Measurements from ENCODE around the gene RBM7. TPM values are rescaled to one million over a fixed set of nuclear protein-coding genes. Genes with fewer than 3 reads are reported as not detected.

RBM7 gene
- total RNA-seq, 1 donor from 2014 or later: 49.3 TPM

DNA sequence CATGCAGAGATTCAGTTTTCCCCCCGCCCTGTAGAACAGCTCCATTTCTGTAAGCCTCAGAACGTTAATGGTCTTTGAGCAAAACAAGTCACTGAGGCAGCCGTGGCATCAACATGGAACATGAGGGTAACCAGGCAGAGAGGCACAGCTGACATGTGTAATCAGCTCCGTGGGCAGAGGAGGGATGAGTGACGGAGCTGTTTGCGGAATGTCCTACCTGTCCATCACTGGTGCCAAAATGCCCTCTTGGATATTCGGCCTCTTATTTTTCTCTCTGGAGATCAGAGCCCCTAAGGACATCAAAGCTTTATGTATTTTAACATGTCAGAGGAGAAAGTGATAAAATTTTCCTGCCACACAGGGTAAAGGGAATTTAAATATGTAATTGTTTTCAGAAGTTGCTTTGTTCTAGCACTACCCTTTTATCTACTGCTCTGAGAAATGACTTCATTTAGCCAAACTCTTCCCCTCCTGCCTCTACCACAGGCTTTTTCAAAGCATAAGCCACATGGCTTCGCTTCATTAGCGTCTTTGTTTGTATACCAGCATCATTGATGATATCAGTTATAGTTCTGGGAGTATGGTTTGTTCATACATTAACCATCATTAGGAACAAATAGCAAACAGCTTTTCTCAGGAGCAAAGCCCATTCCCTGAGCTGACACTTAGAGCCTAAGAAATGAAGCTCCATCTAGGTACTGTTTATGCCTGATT is 33.1 kb upstream of the RBM7 start:
- Histone ChIP-seq H3K9ac (ENCODE audit: low read length) (peak overlapping the region; percentile 76), H3K36me3 (ENCODE audit: insufficient read depth, low read length) (no peaks in the 10 kb centered on the region), H3K27ac (ENCODE audit: low read depth, low read length) (peak overlapping the region; percentile 94), H4K20me1 (ENCODE audit: insufficient read depth, low read length) (no peaks in the 10 kb centered on the region), H3K79me2 (ENCODE audit: insufficient read depth, low read length) (no peaks in the 10 kb centered on the region), H3K4me2 (ENCODE audit: low read length) (peak overlapping the region; percentile 78), H3K4me1 (ENCODE audit: insufficient read depth, low read length) (peaks cover 25% of the 10 kb centered on the region), H2AFZ (ENCODE audit: low read depth, low read length) (peak overlapping the region; percentile 14), H3K27me3 (ENCODE audit: insufficient read depth, low read length) (no peaks in the 10 kb centered on the region), H3K4me3 (ENCODE audit: insufficient read depth, low read depth, low read length) (peak overlapping the region; percentile 6), H3K9me3 (ENCODE audit: insufficient read depth, low read depth, low read length) (no peaks in the 10 kb centered on the region)
- peaks cover 3% of the 10 kb centered on the region for H3K27me3 Mint-ChIP-seq (ENCODE audit: low read depth, unreplicated experiment)
- H3K27ac Mint-ChIP-seq (ENCODE audit: unreplicated experiment): peak overlapping the region; percentile 94
- TF ChIP-seq, protein P1, sequence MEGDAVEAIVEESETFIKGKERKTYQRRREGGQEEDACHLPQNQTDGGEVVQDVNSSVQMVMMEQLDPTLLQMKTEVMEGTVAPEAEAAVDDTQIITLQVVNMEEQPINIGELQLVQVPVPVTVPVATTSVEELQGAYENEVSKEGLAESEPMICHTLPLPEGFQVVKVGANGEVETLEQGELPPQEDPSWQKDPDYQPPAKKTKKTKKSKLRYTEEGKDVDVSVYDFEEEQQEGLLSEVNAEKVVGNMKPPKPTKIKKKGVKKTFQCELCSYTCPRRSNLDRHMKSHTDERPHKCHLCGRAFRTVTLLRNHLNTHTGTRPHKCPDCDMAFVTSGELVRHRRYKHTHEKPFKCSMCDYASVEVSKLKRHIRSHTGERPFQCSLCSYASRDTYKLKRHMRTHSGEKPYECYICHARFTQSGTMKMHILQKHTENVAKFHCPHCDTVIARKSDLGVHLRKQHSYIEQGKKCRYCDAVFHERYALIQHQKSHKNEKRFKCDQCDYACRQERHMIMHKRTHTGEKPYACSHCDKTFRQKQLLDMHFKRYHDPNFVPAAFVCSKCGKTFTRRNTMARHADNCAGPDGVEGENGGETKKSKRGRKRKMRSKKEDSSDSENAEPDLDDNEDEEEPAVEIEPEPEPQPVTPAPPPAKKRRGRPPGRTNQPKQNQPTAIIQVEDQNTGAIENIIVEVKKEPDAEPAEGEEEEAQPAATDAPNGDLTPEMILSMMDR (IDR thresholded peaks at IDR 0.05; ENCODE audit: insufficient read depth, low read depth, low read length): no peak
- TF ChIP-seq EZH2 (IDR thresholded peaks at IDR 0.05; ENCODE audit: insufficient read depth, low read length): no peak
- peaks cover 23% of the 10 kb centered on the region for H3K4me1 Mint-ChIP-seq (ENCODE audit: low read depth, unreplicated experiment)
- no peaks in the 10 kb centered on the region for H3K36me3 Mint-ChIP-seq (ENCODE audit: low read depth, unreplicated experiment)
- H3K4me3 Mint-ChIP-seq (ENCODE audit: unreplicated experiment): no peak overlapping the region
- peak; percentile 9 for FAIRE-seq
- DNase-seq (ENCODE audit: low read depth): no peak
- H3K9me3 Mint-ChIP-seq (ENCODE audit: unreplicated experiment): no peaks in the 10 kb centered on the region

DNA sequence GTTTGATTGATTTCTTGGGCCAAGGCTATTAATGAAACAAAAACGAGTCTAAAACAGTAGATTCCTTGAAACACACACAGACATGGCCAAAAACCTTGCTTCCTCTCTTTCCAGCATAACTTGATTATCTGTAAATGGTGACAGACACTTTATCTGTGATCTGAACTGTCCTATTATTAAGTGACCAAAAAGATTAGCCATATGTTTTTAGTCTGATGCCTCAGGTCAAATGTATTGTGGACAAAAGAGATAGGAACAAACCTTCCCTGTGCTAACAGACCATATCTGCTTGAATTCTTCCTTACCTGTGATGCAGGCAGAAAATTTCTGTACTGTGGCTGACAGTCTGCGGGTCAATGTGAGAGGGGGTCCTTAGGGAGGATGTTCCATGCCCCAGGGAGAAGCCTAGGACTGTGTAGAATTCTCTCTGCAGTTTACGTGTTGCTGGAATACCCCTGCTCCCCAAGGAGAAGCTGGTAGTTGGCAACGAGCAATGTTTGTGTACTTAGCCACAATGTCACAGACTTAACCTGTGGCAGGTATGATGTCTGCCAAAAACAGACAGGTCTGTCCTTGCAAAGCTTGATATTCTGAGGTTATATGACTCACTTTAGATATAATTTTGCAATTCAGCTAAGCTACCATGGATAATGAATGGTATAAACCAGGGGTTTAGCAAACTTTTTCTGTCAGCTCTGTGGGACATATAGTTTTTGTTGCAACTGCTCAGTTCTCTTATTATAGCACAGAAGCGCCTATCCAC is 31.4 kb upstream of the RBM7 start:
- H3K36me3 ChIP-seq (ENCODE audit: insufficient read depth, low read length): no peaks in the 10 kb centered on the region
- FAIRE-seq: peak; percentile 5
- H3K4me3 Mint-ChIP-seq (ENCODE audit: unreplicated experiment): no peak overlapping the region
- no peaks in the 10 kb centered on the region for H3K79me2 ChIP-seq (ENCODE audit: insufficient read depth, low read length)
- H2AFZ ChIP-seq (ENCODE audit: low read depth, low read length): no peak overlapping the region
- H3K4me1 Mint-ChIP-seq (ENCODE audit: low read depth, unreplicated experiment): peaks cover 23% of the 10 kb centered on the region
- no peak overlapping the region for H3K9ac ChIP-seq (ENCODE audit: low read length)
- H3K27ac ChIP-seq (ENCODE audit: low read depth, low read length): no peak overlapping the region
- no peaks in the 10 kb centered on the region for H3K9me3 ChIP-seq (ENCODE audit: insufficient read depth, low read depth, low read length)
- TF ChIP-seq EZH2 (IDR thresholded peaks at IDR 0.05; ENCODE audit: insufficient read depth, low read length): no peak
- TF ChIP-seq, protein P1 (IDR thresholded peaks at IDR 0.05; ENCODE audit: insufficient read depth, low read depth, low read length): no peak
- H3K27me3 Mint-ChIP-seq (ENCODE audit: low read depth, unreplicated experiment): peaks cover 3% of the 10 kb centered on the region
- no peaks in the 10 kb centered on the region for H4K20me1 ChIP-seq (ENCODE audit: insufficient read depth, low read length)
- H3K27me3 ChIP-seq (ENCODE audit: insufficient read depth, low read length): no peaks in the 10 kb centered on the region
- H3K27ac Mint-ChIP-seq (ENCODE audit: unreplicated experiment): no peak overlapping the region
- H3K4me3 ChIP-seq (ENCODE audit: insufficient read depth, low read depth, low read length): no peak overlapping the region
- H3K4me2 ChIP-seq (ENCODE audit: low read length): no peak overlapping the region
- no peak for DNase-seq (ENCODE audit: low read depth)
- no peaks in the 10 kb centered on the region for H3K36me3 Mint-ChIP-seq (ENCODE audit: low read depth, unreplicated experiment)
- H3K9me3 Mint-ChIP-seq (ENCODE audit: unreplicated experiment): no peaks in the 10 kb centered on the region
- peaks cover 25% of the 10 kb centered on the region for H3K4me1 ChIP-seq (ENCODE audit: insufficient read depth, low read length)

All from astrocyte (in vitro differentiated cells and primary cell).